ENCODE results near the gene EIF2B2.

GRCh38 chr14:74973905-74974363 lies 28.8 kb upstream of the EIF2B2 start:
- TF ChIP-seq CTCF (IDR thresholded peaks at IDR 0.05; ENCODE audit: insufficient read depth, low read depth, low read length) (no peak), EZH2 (IDR thresholded peaks at IDR 0.05; ENCODE audit: insufficient read depth, low read length) (no peak)

All from astrocyte (in vitro differentiated cells and primary cell).